ENCODE data around the gene SLC38A1.

Gene SLC38A1

GRCh38 chr12:46188170-46188569 lies 80.7 kb downstream of the SLC38A1 start:
- no peak overlapping the region for H3K4me3 ChIP-seq (replicated peaks; ENCODE audit: low read depth, low read length)
- no peaks in the 10 kb centered on the region for H3K27me3 ChIP-seq (replicated peaks; ENCODE audit: control insufficient read depth, insufficient read depth, low read length)
- no peak for TF ChIP-seq CTCF (IDR thresholded peaks at IDR 0.05; ENCODE audit: insufficient read depth, low read length, poor library complexity, severe bottlenecking)
- no peak for DNase-seq (ENCODE audit: extremely low read depth, insufficient read length)
- H3K36me3 ChIP-seq (ENCODE audit: control insufficient read depth, insufficient read depth, low read length): peaks cover 3% of the 10 kb centered on the region

GRCh38 chr12:46187023-46187422 lies 81.8 kb downstream of the SLC38A1 start:
- Histone ChIP-seq H3K36me3 (ENCODE audit: control insufficient read depth, insufficient read depth, low read length) (peaks cover 3% of the 10 kb centered on the region), H3K4me3 (replicated peaks; ENCODE audit: low read depth, low read length) (no peak overlapping the region), H3K27me3 (replicated peaks; ENCODE audit: control insufficient read depth, insufficient read depth, low read length) (no peaks in the 10 kb centered on the region)
- no peak for DNase-seq (ENCODE audit: extremely low read depth, insufficient read length)
- no peak for TF ChIP-seq CTCF (IDR thresholded peaks at IDR 0.05; ENCODE audit: insufficient read depth, low read length, poor library complexity, severe bottlenecking)

- Histone ChIP-seq H3K4me3 (replicated peaks; ENCODE audit: low read depth, low read length) (no peak overlapping the region), H3K27me3 (replicated peaks; ENCODE audit: control insufficient read depth, insufficient read depth, low read length) (no peaks in the 10 kb centered on the region), H3K36me3 (ENCODE audit: control insufficient read depth, insufficient read depth, low read length) (peaks cover 3% of the 10 kb centered on the region)
- no peak for TF ChIP-seq CTCF (IDR thresholded peaks at IDR 0.05; ENCODE audit: insufficient read depth, low read length, poor library complexity, severe bottlenecking)
- no peak for DNase-seq (ENCODE audit: extremely low read depth, insufficient read length)
Observed at GRCh38 chr12:46186088-46186487, 82.8 kb downstream of the SLC38A1 start.

GRCh38 chr12:46185686-46186085 lies 83.2 kb downstream of the SLC38A1 start:
- Histone ChIP-seq H3K36me3 (ENCODE audit: control insufficient read depth, insufficient read depth, low read length) (peaks cover 3% of the 10 kb centered on the region), H3K27me3 (replicated peaks; ENCODE audit: control insufficient read depth, insufficient read depth, low read length) (no peaks in the 10 kb centered on the region), H3K4me3 (replicated peaks; ENCODE audit: low read depth, low read length) (no peak overlapping the region)
- TF ChIP-seq CTCF (IDR thresholded peaks at IDR 0.05; ENCODE audit: insufficient read depth, low read length, poor library complexity, severe bottlenecking): no peak
- DNase-seq (ENCODE audit: extremely low read depth, insufficient read length): no peak

- no peaks in the 10 kb centered on the region for H3K27me3 ChIP-seq (replicated peaks; ENCODE audit: control insufficient read depth, insufficient read depth, low read length)
- no peak overlapping the region for H3K4me3 ChIP-seq (replicated peaks; ENCODE audit: low read depth, low read length)
- no peak for DNase-seq (ENCODE audit: extremely low read depth, insufficient read length)
- H3K36me3 ChIP-seq (ENCODE audit: control insufficient read depth, insufficient read depth, low read length): peaks cover 3% of the 10 kb centered on the region
- TF ChIP-seq CTCF (IDR thresholded peaks at IDR 0.05; ENCODE audit: insufficient read depth, low read length, poor library complexity, severe bottlenecking): no peak
Observed at GRCh38 chr12:46184798-46185595, 83.8 kb downstream of the SLC38A1 start.

Measured in GM06990 (cell line).